Lower lobe of right lung (tissue), 2 donors: ENCODE measurements around the gene ALKBH7. TPM values are rescaled to one million over a fixed set of nuclear protein-coding genes. Genes with fewer than 3 reads are reported as not detected.

Source experiments
- ATAC-seq, 2 donors: fragments of 200-7000 bp; cut with Tn5 transposase; one replicate each; pipeline ENCODE4 v1.9.1; 2020 to 2022; ENCODE audit warnings: mild to moderate bottlenecking in 2 of 2, moderate library complexity in 2 of 2
- DNase-seq: peaks from one replicate; pipeline ENCODE4 v3.0.0-alpha.2; 2020
- H3K27ac ChIP-seq: fragments of 200-600 bp; one replicate; pipeline ENCODE4 v1.8.0; 2022
- H3K27me3 ChIP-seq: fragments of 200-600 bp; one replicate; pipeline ENCODE4 v1.8.0; 2022; ENCODE audit warnings: low read depth
- H3K36me3 ChIP-seq: fragments of 200-600 bp; one replicate; pipeline ENCODE4 v1.8.0; 2022; ENCODE audit warnings: mild to moderate bottlenecking
- H3K4me1 ChIP-seq: fragments of 200-600 bp; one replicate; pipeline ENCODE4 v1.8.0; 2022
- H3K4me3 ChIP-seq: fragments of 200-600 bp; one replicate; pipeline ENCODE4 v1.8.0; 2022; ENCODE audit warnings: mild to moderate bottlenecking
- H3K9me3 ChIP-seq: fragments of 200-600 bp; one replicate; pipeline ENCODE4 v1.8.0; 2022
- intact Hi-C: fragments of 100-400 bp; cut with DNase I; formaldehyde crosslinking; loops from one replicate; pipeline ENCODE4 v1.11.0; 2022
- total RNA-seq: library from RNA; stranded (reverse); fragmentation: NEBNext Ultra II Directional; extraction: Animal tissue kit (Norgen Biotek cat#: 25700); gene quantifications from one replicate; pipeline ENCODE4 v1.2.1, GENCODE V29; 2021
- TF ChIP-seq, protein P1 (sequence below): fragments of 200-600 bp; IDR thresholded peaks from one replicate; pipeline ENCODE4 v1.8.0; 2022; ENCODE audit warnings: antibody characterized with exemption, mild to moderate bottlenecking
- donor health status: DM: no; HTN: yes; CAD: no; lungs with severe emphysema.

The ALKBH7 gene
- total RNA-seq, 1 donor from 2014 or later: 61.5 TPM

DNA sequence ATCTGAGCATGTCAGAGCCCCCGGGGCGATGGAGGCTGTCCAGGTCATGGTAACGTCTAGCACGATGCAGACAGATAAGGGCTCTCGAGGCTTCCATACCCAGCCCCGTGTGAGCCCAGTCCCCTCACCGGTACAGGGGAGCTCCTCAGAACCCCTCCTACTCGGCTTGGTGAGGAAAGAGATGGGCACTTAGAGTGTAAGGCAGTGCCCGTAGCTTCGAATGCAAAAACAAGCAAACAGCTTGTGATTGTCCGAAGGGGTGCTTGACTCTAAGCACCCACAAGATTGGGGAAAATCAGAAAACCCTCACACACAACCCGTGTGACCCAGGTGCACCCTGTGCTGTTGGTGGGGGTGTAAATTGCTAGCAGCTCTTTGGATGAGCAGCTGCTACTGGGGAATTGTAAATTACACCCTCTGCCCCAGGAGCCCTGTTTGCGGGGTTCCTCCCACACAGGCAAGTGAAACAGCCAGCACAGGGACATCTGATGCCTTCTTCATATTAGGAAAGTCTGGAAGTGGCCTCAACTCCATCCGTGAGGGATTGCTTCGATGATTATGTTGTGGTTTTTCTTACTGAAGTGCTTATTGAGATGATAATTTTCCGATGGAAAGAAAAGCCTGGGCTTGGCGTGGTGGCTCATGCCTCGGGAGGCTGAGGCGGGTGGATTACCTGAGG is 4.1 kb downstream of the ALKBH7 start:
- DNase-seq: no peak
- Histone ChIP-seq H3K4me3 (no peak overlapping the region), H3K27me3 (no peaks in the 10 kb centered on the region), H3K4me1 (peaks cover 7% of the 10 kb centered on the region), H3K9me3 (no peaks in the 10 kb centered on the region), H3K36me3 (peaks cover 43% of the 10 kb centered on the region), H3K27ac (no peak overlapping the region)
- no peak for ATAC-seq
- TF ChIP-seq, protein P1, sequence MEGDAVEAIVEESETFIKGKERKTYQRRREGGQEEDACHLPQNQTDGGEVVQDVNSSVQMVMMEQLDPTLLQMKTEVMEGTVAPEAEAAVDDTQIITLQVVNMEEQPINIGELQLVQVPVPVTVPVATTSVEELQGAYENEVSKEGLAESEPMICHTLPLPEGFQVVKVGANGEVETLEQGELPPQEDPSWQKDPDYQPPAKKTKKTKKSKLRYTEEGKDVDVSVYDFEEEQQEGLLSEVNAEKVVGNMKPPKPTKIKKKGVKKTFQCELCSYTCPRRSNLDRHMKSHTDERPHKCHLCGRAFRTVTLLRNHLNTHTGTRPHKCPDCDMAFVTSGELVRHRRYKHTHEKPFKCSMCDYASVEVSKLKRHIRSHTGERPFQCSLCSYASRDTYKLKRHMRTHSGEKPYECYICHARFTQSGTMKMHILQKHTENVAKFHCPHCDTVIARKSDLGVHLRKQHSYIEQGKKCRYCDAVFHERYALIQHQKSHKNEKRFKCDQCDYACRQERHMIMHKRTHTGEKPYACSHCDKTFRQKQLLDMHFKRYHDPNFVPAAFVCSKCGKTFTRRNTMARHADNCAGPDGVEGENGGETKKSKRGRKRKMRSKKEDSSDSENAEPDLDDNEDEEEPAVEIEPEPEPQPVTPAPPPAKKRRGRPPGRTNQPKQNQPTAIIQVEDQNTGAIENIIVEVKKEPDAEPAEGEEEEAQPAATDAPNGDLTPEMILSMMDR: no peak
- intact Hi-C loops: no loop called here

DNA sequence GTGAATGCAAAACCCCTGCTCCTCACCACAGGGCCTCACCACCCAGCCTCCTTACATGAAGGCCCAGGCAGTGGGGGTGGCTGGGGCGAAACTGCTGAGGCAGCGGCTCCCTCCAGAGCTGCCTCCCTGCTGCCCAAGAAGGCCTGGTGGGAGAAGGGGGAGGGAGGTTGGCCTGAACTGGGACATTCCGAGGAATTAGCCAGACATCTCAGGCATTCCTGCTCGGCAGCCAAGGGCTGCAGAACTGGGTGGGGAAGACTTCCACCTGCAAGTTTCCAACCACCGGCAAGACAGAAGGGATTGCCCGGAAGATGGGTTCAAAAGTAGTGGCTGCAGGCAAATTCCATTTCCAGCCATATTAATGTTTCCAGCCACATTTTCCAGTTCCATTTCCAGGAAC is 5.4 kb downstream of the ALKBH7 start:
- Histone ChIP-seq H3K27ac (no peak overlapping the region), H3K4me1 (peaks cover 7% of the 10 kb centered on the region), H3K27me3 (no peaks in the 10 kb centered on the region), H3K4me3 (no peak overlapping the region), H3K36me3 (peaks cover 57% of the 10 kb centered on the region), H3K9me3 (no peaks in the 10 kb centered on the region)
- TF ChIP-seq, protein P1: no peak
- ATAC-seq (no peak), DNase-seq (no peak)
- intact Hi-C loops: no loop called here

DNA sequence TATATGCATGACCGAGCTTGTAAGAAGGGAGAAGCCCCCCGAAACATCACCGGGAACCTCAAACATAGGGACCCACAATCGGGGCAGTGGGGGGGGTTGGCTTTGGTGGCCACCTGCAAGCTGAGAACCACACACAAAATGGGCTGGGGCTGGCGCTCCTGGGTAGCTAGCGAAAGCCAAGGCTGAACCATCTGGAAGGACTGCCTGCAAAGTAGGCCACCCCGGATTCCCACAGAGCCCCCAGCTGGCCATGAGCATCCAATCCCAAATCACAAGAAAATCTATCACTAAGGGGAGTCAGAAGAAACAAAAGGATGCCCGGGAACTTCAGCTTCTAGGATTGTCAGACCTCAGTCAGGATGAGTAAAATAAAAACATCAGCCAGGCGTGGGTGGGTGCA is 5.9 kb downstream of the ALKBH7 start:
- intact Hi-C loops: no loop called here
- no peaks in the 10 kb centered on the region for H3K9me3 ChIP-seq
- TF ChIP-seq, protein P1: no peak
- no peak for ATAC-seq
- H3K36me3 ChIP-seq: peaks cover 62% of the 10 kb centered on the region
- no peaks in the 10 kb centered on the region for H3K27me3 ChIP-seq
- no peak overlapping the region for H3K4me3 ChIP-seq
- no peak overlapping the region for H3K27ac ChIP-seq
- no peak for DNase-seq
- H3K4me1 ChIP-seq: peaks cover 7% of the 10 kb centered on the region

DNA sequence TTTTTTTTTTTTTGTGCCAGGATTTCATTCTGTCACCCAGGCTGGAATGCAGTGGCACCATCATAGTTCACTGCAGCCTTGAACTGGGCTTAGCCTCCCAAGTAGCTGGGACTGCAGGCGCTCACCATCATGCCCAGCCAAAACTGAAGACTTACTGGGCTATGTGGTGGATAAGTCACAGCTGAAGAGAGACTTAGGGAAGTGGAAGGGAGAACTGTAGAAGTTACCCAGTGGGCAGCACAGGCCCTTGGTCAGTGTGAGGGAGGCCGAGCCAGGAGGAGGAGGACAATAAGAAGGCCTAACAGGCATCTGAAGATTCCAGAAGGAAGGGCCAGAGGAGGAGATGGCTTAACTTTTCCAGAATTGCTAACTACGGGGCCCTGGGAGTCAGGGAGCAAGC is 7.2 kb downstream of the ALKBH7 start:
- DNase-seq (no peak), ATAC-seq (no peak)
- intact Hi-C loops: no loop called here
- Histone ChIP-seq H3K9me3 (no peaks in the 10 kb centered on the region), H3K4me3 (no peak overlapping the region), H3K27me3 (no peaks in the 10 kb centered on the region), H3K27ac (no peak overlapping the region), H3K4me1 (no peaks in the 10 kb centered on the region), H3K36me3 (peaks cover 68% of the 10 kb centered on the region)
- TF ChIP-seq, protein P1: no peak

DNA sequence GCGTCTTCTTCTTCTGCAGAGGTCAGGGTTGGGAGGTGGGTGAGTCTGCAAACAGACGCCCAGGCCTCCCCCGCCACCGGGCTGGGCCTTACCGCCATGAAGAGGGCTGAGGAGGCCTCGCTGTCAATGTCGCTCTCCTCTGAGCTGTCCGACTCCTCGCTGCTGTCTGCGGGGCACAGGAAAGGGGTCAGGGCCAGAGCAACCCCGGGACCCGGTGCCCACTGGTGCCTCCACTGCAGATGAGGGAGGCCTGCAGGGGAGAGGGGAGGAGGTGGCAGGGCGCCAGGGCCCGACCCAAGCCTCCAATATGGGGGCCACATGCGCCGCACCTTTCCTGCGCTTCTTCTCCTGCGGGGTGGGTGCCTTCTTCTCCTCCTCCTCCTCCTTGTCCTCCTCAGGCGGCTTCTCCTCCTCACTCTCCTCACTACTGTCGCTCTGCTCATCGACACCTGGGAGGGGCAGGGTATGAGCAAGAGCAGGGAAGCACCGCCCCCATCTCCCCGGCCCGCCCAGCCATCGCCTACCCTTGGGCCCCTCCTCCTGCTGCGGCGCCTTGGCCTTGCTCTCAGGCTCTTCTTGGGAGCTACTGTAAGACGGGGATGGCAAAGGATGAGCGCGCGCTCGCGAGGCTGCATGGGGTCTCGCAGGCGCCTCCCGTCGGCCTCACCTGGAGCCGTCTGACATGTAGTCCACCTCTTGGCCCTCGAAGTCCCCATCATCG is 8.6 kb downstream of the ALKBH7 start:
- peaks cover 73% of the 10 kb centered on the region for H3K36me3 ChIP-seq
- intact Hi-C loops: no loop called here
- no peak for DNase-seq

More for the DNA sequence above, 8.6 kb downstream of the ALKBH7 start:
- Histone ChIP-seq H3K9me3 (no peaks in the 10 kb centered on the region), H3K4me3 (no peak overlapping the region), H3K27me3 (no peaks in the 10 kb centered on the region), H3K4me1 (no peaks in the 10 kb centered on the region), H3K27ac (no peak overlapping the region)
- no peak for ATAC-seq
- TF ChIP-seq, protein P1: no peak
